Measurements from ENCODE around the gene NCDN. TPM values are rescaled to one million over a fixed set of nuclear protein-coding genes. Genes with fewer than 3 reads are reported as not detected.
"Not testable (repeated sequence)": the region's sequence is repeated elsewhere in the genome, so short reads cannot be mapped to it uniquely, and the experiment has no call there.

NCDN gene
- total RNA-seq, 2 experiments from 2014 or later, result 42.8 to 44.0 TPM

DNA sequence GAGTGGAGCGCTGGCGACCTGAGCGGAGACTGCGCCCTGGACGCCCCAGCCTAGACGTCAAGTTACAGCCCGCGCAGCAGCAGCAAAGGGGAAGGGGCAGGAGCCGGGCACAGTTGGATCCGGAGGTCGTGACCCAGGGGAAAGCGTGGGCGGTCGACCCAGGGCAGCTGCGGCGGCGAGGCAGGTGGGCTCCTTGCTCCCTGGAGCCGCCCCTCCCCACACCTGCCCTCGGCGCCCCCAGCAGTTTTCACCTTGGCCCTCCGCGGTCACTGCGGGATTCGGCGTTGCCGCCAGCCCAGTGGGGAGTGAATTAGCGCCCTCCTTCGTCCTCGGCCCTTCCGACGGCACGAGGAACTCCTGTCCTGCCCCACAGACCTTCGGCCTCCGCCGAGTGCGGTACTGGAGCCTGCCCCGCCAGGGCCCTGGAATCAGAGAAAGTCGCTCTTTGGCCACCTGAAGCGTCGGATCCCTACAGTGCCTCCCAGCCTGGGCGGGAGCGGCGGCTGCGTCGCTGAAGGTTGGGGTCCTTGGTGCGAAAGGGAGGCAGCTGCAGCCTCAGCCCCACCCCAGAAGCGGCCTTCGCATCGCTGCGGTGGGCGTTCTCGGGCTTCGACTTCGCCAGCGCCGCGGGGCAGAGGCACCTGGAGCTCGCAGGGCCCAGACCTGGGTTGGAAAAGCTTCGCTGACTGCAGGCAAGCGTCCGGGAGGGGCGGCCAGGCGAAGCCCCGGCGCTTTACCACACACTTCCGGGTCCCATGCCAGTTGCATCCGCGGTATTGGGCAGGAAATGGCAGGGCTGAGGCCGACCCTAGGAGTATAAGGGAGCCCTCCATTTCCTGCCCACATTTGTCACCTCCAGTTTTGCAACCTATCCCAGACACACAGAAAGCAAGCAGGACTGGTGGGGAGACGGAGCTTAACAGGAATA lies 19.7 kb downstream of the NCDN start:
- POLR2A ChIA-PET, result interaction anchor here (0.6 to 1.4 kb wide), 5 partner anchors 73 to 351 kb away, joined by 3 to 5 read pairs (median 3); no protein-coding TSS in a partner anchor
- CTCF ChIA-PET, result interaction anchor here (0.6 to 2.6 kb wide), 6 partner anchors 8 to 330 kb away, joined by 3 to 10 read pairs (median 4); partner anchors contain the start of gene CLSPN

- ChIA-PET CTCF (interaction anchor here (1.6 kb wide), 1 partner anchor 12 kb away, joined by 7 read pairs; no protein-coding TSS in a partner anchor), POLR2A (interaction anchor here (0.5 kb wide), 1 partner anchor 195 kb away, joined by 3 read pairs; no protein-coding TSS in a partner anchor)
These were observed 23.4 kb downstream of the NCDN start for GRCh38 chr1:35580949-35581388.

DNA sequence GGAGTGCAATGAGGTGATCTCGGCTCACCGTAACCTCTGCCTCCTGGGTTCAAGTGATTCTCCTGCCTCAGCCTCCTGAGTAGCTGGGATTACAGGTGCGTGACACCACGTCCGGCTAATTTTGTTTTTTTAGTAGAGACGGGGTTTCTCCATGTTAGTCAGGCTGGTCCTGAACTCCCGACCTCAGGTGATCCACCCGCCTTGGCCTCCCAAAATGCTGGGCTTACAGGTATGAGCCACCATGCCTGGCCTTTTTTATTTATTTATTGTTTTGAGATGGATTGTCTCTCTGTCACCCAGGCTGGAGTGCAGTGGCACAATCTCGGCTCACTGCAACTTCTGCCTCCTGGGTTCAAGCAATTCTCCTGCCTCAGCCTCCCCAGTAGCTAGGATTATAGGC lies 24.0 kb downstream of the NCDN start:
- CTCF ChIA-PET, POLR2A ChIA-PET: not testable (repeated sequence)

DNA sequence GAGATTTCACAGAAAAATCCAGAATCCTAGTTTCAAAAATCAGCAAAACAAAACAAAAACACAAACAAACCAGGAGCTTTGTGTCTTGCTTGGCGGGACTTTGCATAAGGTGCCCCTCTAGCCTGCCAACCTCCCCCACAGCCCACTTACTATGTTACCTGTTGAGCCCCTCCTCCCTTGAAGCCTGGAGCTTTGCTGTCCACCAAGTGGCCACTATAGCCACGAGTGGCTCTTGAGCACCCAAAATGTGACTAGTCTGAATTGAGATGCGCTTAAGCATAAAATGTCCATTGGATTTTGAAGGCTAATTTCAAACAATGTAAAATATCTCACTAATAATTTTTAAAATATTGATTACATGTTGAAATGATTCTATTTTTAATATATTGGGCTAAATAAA lies 27.7 kb downstream of the NCDN start:
- ChIA-PET CTCF (interaction anchor here (1.4 to 1.8 kb wide), 3 partner anchors 13 to 134 kb away, joined by 4 to 7 read pairs (median 4); no protein-coding TSS in a partner anchor), POLR2A (no interaction called here)

DNA sequence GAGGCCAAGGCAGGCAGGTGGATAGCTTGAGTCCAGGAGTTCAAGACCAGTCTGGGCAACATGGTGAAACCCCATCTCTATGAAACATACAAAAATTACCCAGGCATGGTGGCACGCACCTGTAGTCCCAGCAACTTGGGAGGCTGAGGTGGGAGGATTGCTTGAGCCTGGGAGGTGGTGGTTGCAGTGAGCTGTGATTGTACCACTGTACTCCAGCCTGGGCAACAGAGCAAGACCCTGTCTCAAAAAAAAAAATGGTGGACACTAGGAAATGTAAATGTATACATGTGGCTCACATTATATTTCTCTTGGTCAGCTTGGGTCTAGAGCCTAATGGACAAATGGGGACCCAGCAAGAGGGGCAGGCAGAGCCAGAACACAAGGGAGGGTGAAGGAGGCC lies 28.2 kb downstream of the NCDN start:
- CTCF ChIA-PET, result interaction anchor here (1.4 to 1.7 kb wide), 2 partner anchors 14 to 130 kb away, joined by 4 read pairs; no protein-coding TSS in a partner anchor
- POLR2A ChIA-PET, result not testable (repeated sequence)

GRCh38 chr1:35586808-35587207 lies 29.2 kb downstream of the NCDN start:
- CTCF ChIA-PET, result interaction anchor here (0.7 kb wide), 1 partner anchor 22 kb away, joined by 3 read pairs; no protein-coding TSS in a partner anchor
- POLR2A ChIA-PET, result interaction anchor here (0.7 kb wide), 1 partner anchor 138 kb away, joined by 9 read pairs; no protein-coding TSS in a partner anchor

GRCh38 chr1:35587736-35588135 lies 30.1 kb downstream of the NCDN start:
- CTCF ChIA-PET, result no interaction called here

DNA sequence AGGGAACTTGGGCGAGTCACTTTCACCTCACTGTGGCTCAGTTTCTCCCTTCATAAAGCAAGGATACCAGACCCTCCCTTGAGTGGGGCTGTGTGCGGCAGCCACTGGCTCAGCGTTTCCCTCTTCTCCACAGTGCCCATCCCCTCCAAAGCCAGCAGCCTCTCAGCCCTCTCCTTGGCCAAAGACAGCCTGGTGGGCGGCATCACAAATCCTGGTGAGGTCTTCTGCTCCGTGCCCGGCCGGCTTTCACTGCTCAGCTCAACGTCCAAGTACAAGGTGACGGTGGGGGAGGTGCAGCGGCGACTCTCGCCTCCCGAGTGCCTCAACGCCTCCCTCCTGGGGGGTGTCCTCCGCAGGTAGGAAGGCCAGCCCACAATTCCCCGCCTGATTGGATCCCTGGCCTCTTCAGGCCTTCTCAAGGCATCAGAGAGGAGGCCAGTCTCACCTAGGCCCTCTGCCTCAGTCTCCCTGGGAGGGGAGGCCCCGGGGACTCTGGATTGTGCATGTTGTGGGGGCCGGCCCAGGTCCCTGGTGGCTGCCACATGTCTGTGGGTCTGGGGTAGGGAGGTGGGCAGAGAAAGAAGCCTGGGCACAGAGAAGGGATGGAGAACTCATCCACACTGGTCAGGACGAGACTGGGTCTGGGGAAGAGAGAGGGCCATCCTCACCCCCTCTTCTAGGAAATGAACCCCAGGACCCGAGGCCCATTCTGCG lies 30.8 kb downstream of the NCDN start:
- POLR2A ChIA-PET, result no interaction called here
- CTCF ChIA-PET, result no interaction called here

More at GRCh38 chr1:35587736-35588135, 30.1 kb downstream of the NCDN start:
- POLR2A ChIA-PET, result interaction anchor here (0.7 kb wide), 1 partner anchor 137 kb away, joined by 9 read pairs; no protein-coding TSS in a partner anchor

- ChIA-PET CTCF (no interaction called here), POLR2A (no interaction called here)
These were observed 32.2 kb downstream of the NCDN start for GRCh38 chr1:35589516-35590427.

DNA sequence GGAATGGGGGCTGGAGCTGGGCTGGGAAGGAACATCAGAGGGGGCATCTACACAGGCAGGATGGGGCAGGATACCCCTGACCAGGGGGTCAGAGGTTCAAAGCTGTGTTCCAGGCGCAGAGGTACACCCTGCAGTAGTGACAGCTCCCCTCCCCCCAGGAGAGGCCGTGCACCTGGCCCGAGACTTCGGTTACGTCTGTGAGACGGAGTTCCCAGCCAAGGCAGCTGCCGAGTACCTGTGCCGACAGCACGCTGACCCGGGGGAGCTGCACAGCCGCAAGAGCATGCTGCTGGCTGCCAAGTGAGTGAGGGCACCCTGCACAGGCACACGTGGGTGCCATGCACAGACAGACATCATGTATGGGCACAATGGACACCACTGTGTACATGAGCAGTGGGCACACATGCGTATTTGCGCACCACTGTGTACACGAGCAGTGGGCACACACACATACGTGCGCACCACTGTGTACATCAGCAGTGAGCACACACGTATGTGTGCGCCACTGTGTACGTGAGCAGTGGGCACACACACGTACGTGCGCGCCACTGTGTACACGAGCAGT lies 33.0 kb downstream of the NCDN start:
- ChIA-PET POLR2A (no interaction called here), CTCF (no interaction called here)

DNA sequence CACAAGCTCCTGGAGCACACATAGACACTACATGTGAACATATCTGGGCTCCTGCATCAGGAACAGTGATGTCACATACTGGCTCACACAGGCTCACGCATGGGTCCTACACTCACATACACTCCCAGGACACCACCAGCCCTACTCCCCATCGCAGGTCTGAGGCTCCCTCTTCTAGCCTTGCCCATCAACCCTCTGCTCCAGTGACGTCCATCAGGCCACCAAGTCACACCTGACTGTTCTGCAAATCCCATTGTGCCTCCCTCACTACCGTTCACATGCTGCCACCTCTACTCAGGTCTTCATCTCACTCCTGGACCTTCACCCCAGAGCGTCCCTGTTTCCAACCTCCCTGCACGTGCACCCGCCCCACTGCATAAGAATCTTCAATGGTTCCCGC lies 33.6 kb downstream of the NCDN start:
- CTCF ChIA-PET, result interaction anchor here (0.6 kb wide), 1 partner anchor 221 kb away, joined by 3 read pairs; no protein-coding TSS in a partner anchor

DNA sequence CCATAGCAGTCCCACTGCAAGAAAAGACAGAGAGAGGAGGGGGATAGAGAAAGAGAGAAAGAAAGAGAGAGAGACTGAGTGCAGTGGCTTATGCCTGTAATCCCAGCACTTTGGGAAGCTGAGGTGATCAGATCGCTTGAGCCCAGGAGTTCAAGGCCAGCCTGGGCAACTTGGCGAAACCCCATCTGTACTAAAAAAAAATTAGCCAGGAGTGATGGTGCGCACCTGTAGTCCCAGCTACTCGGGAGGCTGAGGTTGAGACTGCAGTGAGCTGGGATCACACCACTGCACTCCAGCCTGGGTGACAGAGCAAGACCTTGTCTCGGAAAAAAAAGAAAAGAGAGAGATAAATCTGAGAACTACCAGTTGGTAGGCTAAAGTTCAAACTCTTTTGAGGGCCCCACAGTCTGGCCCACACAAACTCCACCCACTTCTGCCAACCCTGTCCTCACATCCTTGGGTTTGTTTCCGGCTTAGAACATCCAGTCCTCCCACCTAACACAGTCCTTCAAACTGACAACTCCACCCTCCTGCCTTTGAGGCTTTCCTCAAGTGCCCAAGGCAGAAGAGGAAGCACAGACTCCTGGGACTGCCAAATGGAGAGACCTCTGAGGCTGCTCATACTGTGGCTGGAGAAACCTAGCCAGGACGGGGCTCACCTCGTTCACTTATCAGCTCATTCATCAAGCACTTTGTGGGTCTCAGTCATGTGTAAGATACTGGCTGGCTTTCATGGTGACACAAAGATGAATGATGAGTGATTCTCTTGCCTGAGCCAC lies 35.6 kb downstream of the NCDN start:
- POLR2A ChIA-PET, result no interaction called here
- CTCF ChIA-PET, result no interaction called here

More for the DNA sequence above, 33.6 kb downstream of the NCDN start:
- POLR2A ChIA-PET, result no interaction called here

GRCh38 chr1:35594005-35594760 lies 36.6 kb downstream of the NCDN start:
- POLR2A ChIA-PET, result interaction anchor here (0.7 kb wide), 1 partner anchor 320 kb away, joined by 3 read pairs; no protein-coding TSS in a partner anchor
- CTCF ChIA-PET, result no interaction called here

- POLR2A ChIA-PET, result no interaction called here
- CTCF ChIA-PET, result no interaction called here
These were observed 38.1 kb downstream of the NCDN start for GRCh38 chr1:35595684-35596083.

DNA sequence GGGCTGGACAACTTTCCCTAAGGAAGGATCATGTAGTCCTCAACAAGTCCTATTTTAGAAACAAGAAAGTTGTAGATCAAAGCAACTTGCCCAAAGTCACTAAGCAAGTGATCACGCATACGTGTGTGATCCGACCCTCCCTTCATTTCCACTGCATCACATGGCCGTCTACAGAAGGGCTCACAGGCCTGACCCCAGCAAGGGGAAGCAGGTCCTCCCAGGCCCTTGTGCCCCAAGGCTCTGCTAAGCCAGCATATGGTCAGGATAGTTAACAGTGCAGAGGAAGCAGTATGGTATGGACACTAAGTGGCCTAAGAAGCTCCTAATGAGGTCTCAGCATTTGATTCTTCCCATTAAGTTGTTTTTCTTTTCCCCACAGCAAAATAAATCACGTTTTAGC lies 40.3 kb downstream of the NCDN start:
- ChIA-PET POLR2A (no interaction called here), CTCF (no interaction called here)

DNA sequence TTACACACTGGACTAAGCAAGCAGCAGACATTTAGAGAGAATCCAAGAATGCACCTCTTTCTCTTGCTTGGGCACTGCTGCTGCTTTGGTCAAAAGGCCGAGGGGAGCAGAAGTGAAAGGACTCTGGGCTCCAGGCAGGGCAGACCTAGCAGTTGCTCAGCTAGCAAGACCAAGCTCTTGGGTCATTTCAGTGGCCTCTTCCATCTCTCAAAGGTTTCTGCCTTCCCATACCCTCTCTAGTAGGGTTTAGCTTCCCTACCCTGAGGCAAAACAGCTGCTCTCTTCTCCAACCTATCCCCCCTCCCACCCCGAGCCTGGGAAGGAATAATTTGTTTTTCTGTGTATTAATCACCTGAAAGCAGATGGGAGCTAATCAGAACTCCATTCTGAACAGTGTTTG lies 41.3 kb downstream of the NCDN start:
- ChIA-PET POLR2A (no interaction called here), CTCF (no interaction called here)

DNA sequence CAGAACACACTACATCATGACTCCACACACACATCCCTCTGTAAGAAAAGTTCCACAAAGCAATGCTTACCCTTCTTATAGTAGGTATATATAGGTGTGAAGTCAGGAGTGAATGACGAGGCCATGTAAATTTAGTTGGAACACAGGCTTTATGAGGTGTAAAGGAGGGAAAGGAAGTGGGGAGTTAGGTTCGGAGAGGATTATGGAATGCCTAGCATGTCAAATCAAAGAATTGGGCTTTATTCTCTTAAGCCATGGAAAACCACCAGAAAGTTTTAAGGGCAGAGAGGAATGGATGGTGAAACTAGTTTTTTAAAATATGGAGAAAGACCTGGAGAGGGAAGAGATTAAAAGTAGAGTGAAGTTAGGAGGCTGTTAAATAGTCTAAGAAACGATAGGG lies 41.8 kb downstream of the NCDN start:
- ChIA-PET POLR2A (no interaction called here), CTCF (no interaction called here)
